GM12891 (cell line): Measurements from ENCODE around the gene PLCL1.

Experiments
- PAX5 ChIP-seq: IDR thresholded peaks from 2 replicates; pipeline ENCODE4 v1.6.1; 2011; ENCODE audit warnings: low read length, moderate library complexity, mild to moderate bottlenecking; ENCODE audit not compliant: insufficient read depth, severe bottlenecking
- POLR2A ChIP-seq: IDR thresholded peaks from 2 replicates; pipeline ENCODE4 v1.6.1; 2011; ENCODE audit warnings: low read depth, low read length, control low read depth

DNA sequence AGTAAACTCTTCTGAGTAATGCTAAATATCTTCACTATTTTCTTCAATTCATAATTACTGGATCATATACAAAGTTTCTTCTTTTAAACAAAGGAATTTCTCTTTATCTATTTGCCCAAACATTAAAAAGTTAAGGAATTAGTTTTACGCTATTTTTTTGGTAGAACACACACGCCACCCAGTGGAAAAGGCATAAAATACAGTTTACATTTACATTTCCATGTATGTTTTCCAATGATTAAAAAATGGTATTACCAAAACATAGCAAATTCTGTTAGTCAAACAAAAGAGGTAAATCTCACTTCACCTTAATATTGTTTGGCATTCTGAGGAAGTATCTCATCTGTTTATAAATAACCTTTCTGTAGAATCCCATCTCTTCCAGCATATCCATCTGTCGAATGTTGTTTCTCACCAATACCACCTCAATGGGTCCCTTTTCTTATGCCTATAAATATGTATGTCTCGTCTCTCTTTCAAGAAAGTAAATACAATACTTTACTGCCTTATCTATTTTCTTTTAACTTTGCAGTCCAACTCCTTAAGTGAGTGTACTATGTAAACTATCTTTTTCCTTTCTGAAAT is 26.5 kb upstream of the PLCL1 start:
- no peak for TF ChIP-seq POLR2A
- no peak for TF ChIP-seq PAX5
